ENCODE measurements around the gene STXBP1.
A peak's percentile ranks its signal among the peaks of the same experiment; 100 is the strongest.

STXBP1 gene

GRCh38 chr9:127635201-127635735 lies 23.2 kb downstream of the STXBP1 start:
- POLR2A ChIA-PET (ENCODE audit: low non-redundant PET): no interaction called here
- no peak overlapping the region for H3K27ac ChIP-seq
- no peak for DNase-seq (ENCODE audit: low spot score)
- CTCF ChIA-PET: interaction anchor here (0.6 to 1.7 kb wide), 2 partner anchors 40 to 100 kb away, joined by 3 to 5 read pairs; partner anchors contain the start of gene TOR2A
- no peak for TF ChIP-seq CTCF (conservative IDR thresholded peaks at IDR 0.05; ENCODE audit: low read depth)

GRCh38 chr9:127637322-127637847 lies 25.3 kb downstream of the STXBP1 start:
- peak overlapping the region; percentile 81 for H3K27ac ChIP-seq
- CTCF ChIA-PET: interaction anchor here (0.6 kb wide), 2 partner anchors 108 to 480 kb away, joined by 3 to 4 read pairs; no protein-coding TSS in a partner anchor
- DNase-seq (ENCODE audit: low spot score): peak; percentile 70
- TF ChIP-seq CTCF (conservative IDR thresholded peaks at IDR 0.05; ENCODE audit: low read depth): no peak
- POLR2A ChIA-PET (ENCODE audit: low non-redundant PET): no interaction called here

GRCh38 chr9:127640908-127641545 lies 28.9 kb downstream of the STXBP1 start:
- POLR2A ChIA-PET (ENCODE audit: low non-redundant PET): interaction anchor here (0.5 kb wide), 1 partner anchor 71 kb away, joined by 4 read pairs; no protein-coding TSS in a partner anchor
- DNase-seq (ENCODE audit: low spot score): no peak
- CTCF ChIA-PET: interaction anchor here (0.5 to 0.7 kb wide), 4 partner anchors 11 to 801 kb away, joined by 3 to 4 read pairs (median 4); no protein-coding TSS in a partner anchor
- H3K27ac ChIP-seq: no peak overlapping the region
- no peak for TF ChIP-seq CTCF (conservative IDR thresholded peaks at IDR 0.05; ENCODE audit: low read depth)

- H3K27ac ChIP-seq: no peak overlapping the region
- no peak for TF ChIP-seq CTCF (conservative IDR thresholded peaks at IDR 0.05; ENCODE audit: low read depth)
- CTCF ChIA-PET: no interaction called here
- DNase-seq (ENCODE audit: low spot score): no peak
- POLR2A ChIA-PET (ENCODE audit: low non-redundant PET): no interaction called here
Measured at GRCh38 chr9:127642082-127642740, 30.1 kb downstream of the STXBP1 start.

GRCh38 chr9:127644146-127644827 lies 32.2 kb downstream of the STXBP1 start:
- POLR2A ChIA-PET (ENCODE audit: low non-redundant PET): no interaction called here
- H3K27ac ChIP-seq: no peak overlapping the region
- CTCF ChIA-PET: no interaction called here
- no peak for TF ChIP-seq CTCF (conservative IDR thresholded peaks at IDR 0.05; ENCODE audit: low read depth)
- DNase-seq (ENCODE audit: low spot score): no peak

DNA sequence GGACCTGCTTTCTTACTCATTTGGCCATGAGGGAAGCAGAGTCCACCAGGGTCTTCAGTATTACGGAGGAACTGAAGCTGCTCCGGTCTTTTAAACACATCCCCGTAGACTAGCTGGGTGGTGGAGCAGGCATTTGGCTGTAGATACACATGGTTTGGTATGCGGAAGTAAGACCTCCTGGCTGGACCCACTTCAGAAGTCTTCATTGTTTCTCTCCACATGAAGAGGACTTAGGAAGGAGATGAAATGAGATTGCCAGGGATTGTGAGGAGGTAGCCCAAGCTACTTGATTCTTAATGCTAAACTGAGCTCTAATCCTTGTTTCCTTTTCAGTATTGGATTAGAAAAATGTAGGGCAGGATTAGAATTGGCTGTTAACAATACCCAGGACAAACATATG lies 32.9 kb downstream of the STXBP1 start:
- ChIA-PET POLR2A (ENCODE audit: low non-redundant PET) (no interaction called here), CTCF (no interaction called here)
- no peak for DNase-seq (ENCODE audit: low spot score)
- H3K27ac ChIP-seq: no peak overlapping the region
- no peak for TF ChIP-seq CTCF (conservative IDR thresholded peaks at IDR 0.05; ENCODE audit: low read depth)
